Prostate gland (tissue), 2 donors: ENCODE measurements around the gene ZNF583.

ENCODE experiments used
- POLR2AphosphoS5 ChIP-seq: sonication (generic); formaldehyde crosslinking; IDR thresholded peaks from one replicate; pipeline ENCODE4 v1.6.1; 2017; ENCODE audit warnings: antibody characterized with exemption
- TF ChIP-seq, protein P1 (sequence below), 4 experiments: fragments of 200-600 bp in 2 of 4; fragments of 450-650 bp in 2 of 4; sonication (generic) in 2 of 4; IDR thresholded peaks; 1 replicate in 3 of 4; 2 replicates in 1 of 4; pipeline ENCODE4 v1.5.1; 2016 to 2019; ENCODE audit warnings: antibody characterized with exemption in 4 of 4, mild to moderate bottlenecking in 2 of 4, moderate library complexity in 2 of 4

DNA sequence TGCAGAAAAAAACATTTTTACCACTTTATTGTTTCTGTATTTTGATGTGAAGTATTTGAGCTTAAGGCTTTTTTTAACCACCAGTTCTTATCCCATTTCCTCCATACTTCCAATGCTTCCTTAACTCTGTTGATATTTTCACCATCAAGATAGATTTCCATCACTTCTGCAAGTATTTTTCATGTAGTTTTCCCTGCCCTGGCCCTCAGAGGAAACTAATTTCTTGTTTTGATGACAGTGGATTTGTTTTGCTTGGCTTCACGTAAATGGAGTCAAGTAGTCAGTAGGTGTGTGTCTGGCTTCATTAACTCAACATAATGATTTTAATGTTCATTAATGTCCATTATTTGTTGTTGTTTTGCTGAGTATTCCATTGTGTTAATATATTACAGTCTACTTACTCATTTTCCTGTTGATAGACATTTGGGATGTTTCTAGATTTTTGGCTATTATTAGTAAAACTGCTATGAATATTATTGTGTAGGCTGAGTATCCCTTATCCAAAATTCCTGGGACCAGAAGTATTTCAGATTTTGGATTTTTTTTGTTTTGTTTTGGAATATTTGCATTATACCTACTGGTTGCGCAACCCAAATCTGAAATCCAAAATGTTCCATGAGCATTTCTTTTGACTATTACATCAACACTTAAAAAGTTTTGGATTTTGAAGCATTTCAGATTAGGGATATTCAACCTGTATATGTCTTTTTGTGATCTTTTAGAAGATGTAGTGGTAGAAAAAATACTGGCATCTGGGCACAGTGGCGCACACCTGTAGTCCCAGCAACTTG is 34.1 kb upstream of the ZNF583 start:
- TF ChIP-seq, protein P1, sequence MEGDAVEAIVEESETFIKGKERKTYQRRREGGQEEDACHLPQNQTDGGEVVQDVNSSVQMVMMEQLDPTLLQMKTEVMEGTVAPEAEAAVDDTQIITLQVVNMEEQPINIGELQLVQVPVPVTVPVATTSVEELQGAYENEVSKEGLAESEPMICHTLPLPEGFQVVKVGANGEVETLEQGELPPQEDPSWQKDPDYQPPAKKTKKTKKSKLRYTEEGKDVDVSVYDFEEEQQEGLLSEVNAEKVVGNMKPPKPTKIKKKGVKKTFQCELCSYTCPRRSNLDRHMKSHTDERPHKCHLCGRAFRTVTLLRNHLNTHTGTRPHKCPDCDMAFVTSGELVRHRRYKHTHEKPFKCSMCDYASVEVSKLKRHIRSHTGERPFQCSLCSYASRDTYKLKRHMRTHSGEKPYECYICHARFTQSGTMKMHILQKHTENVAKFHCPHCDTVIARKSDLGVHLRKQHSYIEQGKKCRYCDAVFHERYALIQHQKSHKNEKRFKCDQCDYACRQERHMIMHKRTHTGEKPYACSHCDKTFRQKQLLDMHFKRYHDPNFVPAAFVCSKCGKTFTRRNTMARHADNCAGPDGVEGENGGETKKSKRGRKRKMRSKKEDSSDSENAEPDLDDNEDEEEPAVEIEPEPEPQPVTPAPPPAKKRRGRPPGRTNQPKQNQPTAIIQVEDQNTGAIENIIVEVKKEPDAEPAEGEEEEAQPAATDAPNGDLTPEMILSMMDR (IDR thresholded peaks at IDR 0.05) = no peak
- no peak for TF ChIP-seq POLR2AphosphoS5
